H1 (cell line): ENCODE measurements around the gene REC8. TPM values are rescaled to one million over a fixed set of nuclear protein-coding genes. Genes with fewer than 3 reads are reported as not detected.

Source experiments
- CTCF ChIA-PET: fragments of 300-600 bp; sonication (Branson Sonifier 250); formaldehyde crosslinking; loops from one replicate; lab custom pipeline; 2021; ENCODE audit not compliant: partially characterized antibody; lab: Charles Lee
- POLR2A ChIA-PET: fragments of 300-600 bp; sonication (Branson Sonifier 250); formaldehyde crosslinking; loops from one replicate; lab custom pipeline; 2021; ENCODE audit warnings: inconsistent platforms; ENCODE audit not compliant: partially characterized antibody; lab: Charles Lee
- DNase-seq, 2 experiments: peaks; one replicate each; pipeline versions ENCODE4 v3.0.0 to v3.0.0-alpha.2; 2010 to 2022; ENCODE audit warnings: low spot score in 2 of 2, low read depth in 1 of 2, mixed read lengths in 1 of 2
- FAIRE-seq: peaks from 2 replicates; lab custom pipeline; 2011; peaks lifted over from hg19 to GRCh38; lab: Jason Lieb, UNC
- H2AFZ ChIP-seq: 2 replicates; pipeline ENCODE4 v1.8.1; 2012; ENCODE audit warnings: low read length, inconsistent platforms
- H2AK5ac ChIP-seq: 2 replicates; pipeline ENCODE4 v1.6.1; 2013; ENCODE audit warnings: low read depth, low read length
- H2BK120ac ChIP-seq: replicated peaks from 2 replicates; pipeline ENCODE3; 2013; ENCODE audit warnings: low read depth, low read length, inconsistent platforms
- H2BK12ac ChIP-seq: 2 replicates; pipeline ENCODE4 v1.6.1; 2013; ENCODE audit warnings: low read depth, low read length
- H2BK15ac ChIP-seq: 2 replicates; pipeline ENCODE4 v1.6.1; 2013; ENCODE audit warnings: low read length
- H2BK20ac ChIP-seq: 2 replicates; pipeline ENCODE4 v1.6.1; 2013; ENCODE audit warnings: low read length
- H2BK5ac ChIP-seq: 2 replicates; pipeline ENCODE4 v1.6.1; 2013; ENCODE audit warnings: low read depth, low read length
- H3K14ac ChIP-seq: 2 replicates; pipeline ENCODE4 v1.6.1; 2013; ENCODE audit warnings: inconsistent platforms; ENCODE audit not compliant: insufficient read length
- H3K18ac ChIP-seq: 2 replicates; pipeline ENCODE4 v1.6.1; 2013; ENCODE audit warnings: low read length; ENCODE audit errors: extremely low read depth
- H3K23ac ChIP-seq: 2 replicates; pipeline ENCODE4 v1.6.1; 2013; ENCODE audit warnings: inconsistent platforms; ENCODE audit not compliant: insufficient read length
- H3K23me2 ChIP-seq: 2 replicates; pipeline ENCODE4 v1.6.1; 2013; ENCODE audit warnings: low read depth, low read length
- H3K27ac ChIP-seq: 2 replicates; pipeline ENCODE4 v1.6.1; 2011; ENCODE audit warnings: low read depth, low read length, inconsistent platforms
- H3K27me3 ChIP-seq, 4 experiments: replicated peaks in 1 of 4; 1 replicate in 1 of 4; 2 replicates in 3 of 4; pipeline versions ENCODE4 v1.6.1 to v1.8.1; 2011 to 2013; ENCODE audit warnings: low read length in 3 of 4, mild to moderate bottlenecking in 3 of 4, inconsistent platforms in 2 of 4, mixed read lengths in 2 of 4, moderate library complexity in 1 of 4; ENCODE audit not compliant: control insufficient read depth in 3 of 4, insufficient read depth in 3 of 4; ENCODE audit errors: extremely low read depth in 1 of 4
- H3K36me3 ChIP-seq, 4 experiments: 2 replicates each; pipeline versions ENCODE4 v1.6.1 to v1.8.1; 2011 to 2013; ENCODE audit warnings: mild to moderate bottlenecking in 4 of 4, low read length in 3 of 4, moderate library complexity in 2 of 4, control low read depth in 1 of 4, inconsistent platforms in 1 of 4; ENCODE audit not compliant: insufficient read depth in 4 of 4, control insufficient read depth in 2 of 4
- H3K4ac ChIP-seq: replicated peaks from 2 replicates; pipeline ENCODE3; 2013; ENCODE audit warnings: low read length, low read depth, mixed read lengths, inconsistent platforms; ENCODE audit not compliant: insufficient read length
- H3K4me1 ChIP-seq, 4 experiments: replicated peaks in 1 of 4; 1 replicate in 1 of 4; 2 replicates in 3 of 4; pipeline versions ENCODE4 v1.6.1 to v1.8.1; 2011 to 2013; ENCODE audit warnings: low read length in 3 of 4, inconsistent platforms in 2 of 4, mixed read lengths in 1 of 4; ENCODE audit not compliant: insufficient read depth in 4 of 4, control insufficient read depth in 3 of 4
- H3K4me2 ChIP-seq, 2 experiments: 2 replicates each; pipeline versions ENCODE4 v1.6.1 to v1.8.1; 2011 to 2013; ENCODE audit warnings: low read depth in 2 of 2, low read length in 2 of 2, control low read depth in 1 of 2, inconsistent platforms in 1 of 2, mild to moderate bottlenecking in 1 of 2; ENCODE audit not compliant: insufficient read depth in 1 of 2
- H3K4me3 ChIP-seq, 4 experiments: fragments of 200-600, 300-600 bp in 1 of 4; sonication (generic), shearing (Covaris generic), sonication (Bioruptor Twin) in 1 of 4; 2 replicates each; pipeline versions ENCODE4 v1.5.1 to v1.8.1; 2011 to 2016; ENCODE audit warnings: low read length in 4 of 4, low read depth in 3 of 4, control low read depth in 2 of 4, inconsistent platforms in 2 of 4, mild to moderate bottlenecking in 2 of 4, mixed read lengths in 1 of 4, moderate library complexity in 1 of 4; ENCODE audit not compliant: insufficient read depth in 2 of 4; ENCODE audit errors: extremely low read depth in 1 of 4
- H3K56ac ChIP-seq: replicated peaks from 2 replicates; pipeline ENCODE3; 2013; ENCODE audit warnings: low read depth, mild to moderate bottlenecking, mixed read lengths, low read length, inconsistent platforms; ENCODE audit not compliant: insufficient read length
- H3K79me1 ChIP-seq: 2 replicates; pipeline ENCODE4 v1.6.1; 2013; ENCODE audit warnings: low read depth, low read length, control low read depth
- H3K79me2 ChIP-seq, 2 experiments: 2 replicates each; pipeline versions ENCODE4 v1.6.1 to v1.8.1; 2012 to 2013; ENCODE audit warnings: low read length in 2 of 2, mild to moderate bottlenecking in 2 of 2, inconsistent platforms in 1 of 2; ENCODE audit not compliant: insufficient read depth in 2 of 2, control insufficient read depth in 1 of 2
- H3K9ac ChIP-seq, 4 experiments: replicated peaks in 1 of 4; 1 replicate in 1 of 4; 2 replicates in 3 of 4; pipeline versions ENCODE4 v1.6.1 to v1.8.1; 2011 to 2013; ENCODE audit warnings: low read depth in 3 of 4, low read length in 3 of 4, control low read depth in 2 of 4, mild to moderate bottlenecking in 2 of 4, moderate library complexity in 2 of 4, inconsistent platforms in 1 of 4; ENCODE audit errors: extremely low read depth in 1 of 4
- H3K9me3 ChIP-seq, 2 experiments: 2 replicates each; pipeline versions ENCODE4 v1.6.1 to v1.8.1; 2012 to 2013; ENCODE audit warnings: mild to moderate bottlenecking in 2 of 2, moderate library complexity in 2 of 2, control low read depth in 1 of 2, inconsistent platforms in 1 of 2, low read depth in 1 of 2, low read length in 1 of 2, mixed read lengths in 1 of 2; ENCODE audit not compliant: insufficient read depth in 2 of 2
- H4K20me1 ChIP-seq, 2 experiments: replicated peaks in 1 of 2; 2 replicates each; pipeline versions ENCODE3 to v1.8.1; 2011 to 2013; ENCODE audit warnings: inconsistent platforms in 2 of 2, low read length in 2 of 2, mild to moderate bottlenecking in 1 of 2; ENCODE audit not compliant: insufficient read depth in 2 of 2, control insufficient read depth in 1 of 2
- H4K5ac ChIP-seq: 2 replicates; pipeline ENCODE4 v1.6.1; 2013; ENCODE audit warnings: low read length, low read depth, mixed read lengths, inconsistent platforms; ENCODE audit not compliant: insufficient read length
- H4K8ac ChIP-seq: 2 replicates; pipeline ENCODE4 v1.8.0; 2013; ENCODE audit warnings: mild to moderate bottlenecking, moderate library complexity, low read length, inconsistent platforms; ENCODE audit not compliant: insufficient read depth; ENCODE audit errors: extremely low read depth
- H4K91ac ChIP-seq: replicated peaks from 2 replicates; pipeline ENCODE3; 2013; ENCODE audit warnings: low read length, mixed read lengths, inconsistent platforms; ENCODE audit not compliant: insufficient read length
- ATF3 ChIP-seq: IDR thresholded peaks from 2 replicates; pipeline ENCODE4 v1.6.1; 2011; ENCODE audit warnings: low read depth, mild to moderate bottlenecking, low read length; ENCODE audit not compliant: insufficient read depth
- BCL11A ChIP-seq, 2 experiments: IDR thresholded peaks; one replicate each; pipeline ENCODE4 v1.6.1; 2011; ENCODE audit warnings: low read depth in 2 of 2, low read length in 2 of 2, mild to moderate bottlenecking in 2 of 2
- FOSL1 ChIP-seq: IDR thresholded peaks from 2 replicates; pipeline ENCODE4 v1.6.1; 2011; ENCODE audit warnings: mild to moderate bottlenecking, low read depth, low read length, moderate library complexity; ENCODE audit not compliant: insufficient read depth
- GTF2F1 ChIP-seq: IDR thresholded peaks from 2 replicates; pipeline ENCODE4 v1.6.1; 2012; ENCODE audit warnings: low read depth, low read length, improper control_type of control experiment, borderline replicate concordance
- HDAC6 ChIP-seq: IDR thresholded peaks from one replicate; pipeline ENCODE4 v1.7.1; 2012; ENCODE audit warnings: low read depth, mild to moderate bottlenecking, inconsistent platforms, low read length, moderate library complexity
- JUN ChIP-seq: IDR thresholded peaks from 2 replicates; pipeline ENCODE4 v1.6.1; 2011; ENCODE audit warnings: low read depth, mild to moderate bottlenecking, improper control_type of control experiment, low read length
- KDM4A ChIP-seq: IDR thresholded peaks from one replicate; pipeline ENCODE4 v1.7.1; 2012; ENCODE audit warnings: low read depth, mild to moderate bottlenecking, moderate library complexity, low read length, inconsistent platforms; ENCODE audit not compliant: severe bottlenecking
- NANOG ChIP-seq: IDR thresholded peaks from 2 replicates; pipeline ENCODE4 v1.6.1; 2011; ENCODE audit warnings: low read length, low read depth, mild to moderate bottlenecking, inconsistent platforms; ENCODE audit not compliant: insufficient read depth, poor library complexity, severe bottlenecking
- POU5F1 ChIP-seq: IDR thresholded peaks from 2 replicates; pipeline ENCODE4 v1.6.1; 2011; ENCODE audit warnings: low read depth, mild to moderate bottlenecking, low read length, moderate library complexity
- TBP ChIP-seq: IDR thresholded peaks from 2 replicates; pipeline ENCODE4 v1.6.1; 2011; ENCODE audit warnings: low read depth, low read length, improper control_type of control experiment
- TCF12 ChIP-seq: IDR thresholded peaks from 2 replicates; pipeline ENCODE4 v1.6.1; 2011; ENCODE audit warnings: low read depth, mild to moderate bottlenecking, low read length
- USF2 ChIP-seq: IDR thresholded peaks from 2 replicates; pipeline ENCODE4 v1.6.1; 2011; ENCODE audit warnings: low read length, improper control_type of control experiment
- ZNF274 ChIP-seq: IDR thresholded peaks from 2 replicates; pipeline ENCODE4 v1.7.0; 2012; ENCODE audit warnings: low read length, borderline replicate concordance; ENCODE audit errors: extremely low read depth
- WGBS, 2 experiments: shearing (Covaris generic) in 1 of 2; methylation state at CpG; one replicate each; pipeline versions ENCODE4 v1.1.6 to v1.1.7; 2013 to 2015; ENCODE audit warnings: low lambda C conversion rate in 2 of 2, mixed read lengths in 2 of 2, inconsistent platforms in 1 of 2, low coverage in 1 of 2, missing lambda C conversion rate in 1 of 2; ENCODE audit not compliant: insufficient replicate concordance in 2 of 2, insufficient coverage in 1 of 2, insufficient read length in 1 of 2; ENCODE audit errors: extremely low coverage in 1 of 2, missing lambda C conversion rate in 1 of 2; 5-methylcytosine and 5-hydroxymethylcytosine counted together
- polyA plus RNA-seq, 7 experiments: library from polyadenylated mRNA; depleted of rRNA in 3 of 7; stranded (reverse) in 5 of 7; unstranded in 2 of 7; fragments of >200 nt in 5 of 7; fragments of 200-250 nt in 2 of 7; gene quantifications; 1 replicate in 5 of 7; 2 replicates in 1 of 7; 4 replicates in 1 of 7; pipeline versions ENCODE4 v1.2.1 to v1.2.3, GENCODE V29; 2011 to 2013; ENCODE audit warnings: missing spikeins in 2 of 7, mixed read lengths in 2 of 7
- total RNA-seq: library from RNA; stranded (reverse); fragmentation: NEBNext Ultra II Directional; extraction: Animal tissue kit (Norgen Biotek cat#: 25700); gene quantifications from 2 replicates; pipeline ENCODE4 v1.2.1, GENCODE V29; 2021

The REC8 gene
- total and polyA plus RNA-seq, 2 of the 8 experiments (the other 6 are each of a cell fraction or from before 2014, with no cell fraction given), result 9.8 to 28.5 TPM

DNA sequence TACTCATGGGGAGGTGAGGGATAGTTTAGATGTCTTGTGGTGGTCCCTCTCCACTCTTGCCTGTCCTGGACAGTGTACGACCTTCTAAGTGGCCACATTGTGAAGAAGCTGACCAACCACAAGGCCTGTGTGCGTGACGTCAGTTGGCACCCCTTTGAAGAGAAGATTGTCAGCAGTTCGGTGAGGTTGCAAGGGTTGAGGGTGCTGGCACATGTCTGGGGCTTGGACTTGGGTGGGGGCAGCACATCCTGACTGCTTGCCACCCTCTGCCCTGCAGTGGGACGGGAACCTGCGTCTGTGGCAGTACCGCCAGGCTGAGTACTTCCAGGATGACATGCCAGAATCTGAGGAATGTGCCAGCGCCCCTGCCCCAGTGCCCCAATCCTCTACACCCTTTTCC, 49.0 kb upstream of the REC8 start:
- H3K79me2 ChIP-seq, result no peaks in the 10 kb centered on the region
- no peak overlapping the region for H2BK120ac ChIP-seq
- no peak overlapping the region for H3K18ac ChIP-seq
- H2AFZ ChIP-seq, result no peak overlapping the region
- no peak overlapping the region for H2BK15ac ChIP-seq
- H3K23ac ChIP-seq, result no peak overlapping the region
- POLR2A ChIA-PET, result interaction anchor here (1.0 to 11.1 kb wide), 8 partner anchors 7 to 84 kb away, joined by 3 to 96 read pairs (median 4); partner anchors contain the start of genes DCAF11, FITM1, IRF9 and NRL
- no peak overlapping the region for H3K4ac ChIP-seq
- CTCF ChIA-PET, result interaction anchor here (1.6 kb wide), 1 partner anchor 15 kb away, joined by 4 read pairs; no protein-coding TSS in a partner anchor
- H2AK5ac ChIP-seq, result no peak overlapping the region
- no peak overlapping the region for H4K5ac ChIP-seq
- no peak overlapping the region for H3K4me3 ChIP-seq
- H3K14ac ChIP-seq, result no peak overlapping the region
- H3K56ac ChIP-seq, result no peak overlapping the region
- no peak overlapping the region for H3K9ac ChIP-seq
- H3K27ac ChIP-seq, result no peak overlapping the region
- no peak overlapping the region for H2BK5ac ChIP-seq
- no peaks in the 10 kb centered on the region for H3K23me2 ChIP-seq
- H3K79me1 ChIP-seq, result no peaks in the 10 kb centered on the region
- no peak overlapping the region for H4K8ac ChIP-seq
- no peaks in the 10 kb centered on the region for H3K27me3 ChIP-seq
- DNase-seq, result no peak
- H3K9me3 ChIP-seq, result no peaks in the 10 kb centered on the region
- H2BK20ac ChIP-seq, result no peak overlapping the region
- peaks cover 13 to 36% (median 30%) of the 10 kb centered on the region in 4 experiments for H3K36me3 ChIP-seq
- H2BK12ac ChIP-seq, result no peak overlapping the region
- H4K91ac ChIP-seq, result no peak overlapping the region
- no peak overlapping the region for H3K4me2 ChIP-seq
- no peaks in the 10 kb centered on the region for H3K4me1 ChIP-seq
- no peak for FAIRE-seq
- WGBS, 2 experiments, result 91% methylated on average over 8 of the region's 8 CpGs; no CpG with 5 or more reads in 1 of the 2 experiments
- H4K20me1 ChIP-seq, result peaks cover 0 to 3% of the 10 kb centered on the region in 2 experiments
- TF ChIP-seq POU5F1, result no peak
- no peak for TF ChIP-seq HDAC6
- no peak for TF ChIP-seq BCL11A (IDR thresholded peaks at IDR 0.05; ENCODE audit: low read depth in 2 of 2, low read length in 2 of 2)
- no peak for TF ChIP-seq TBP
- no peak for TF ChIP-seq TCF12
- no peak for TF ChIP-seq JUN
- TF ChIP-seq KDM4A, result no peak
- TF ChIP-seq ATF3, result no peak
- TF ChIP-seq NANOG, result no peak
- TF ChIP-seq USF2, result no peak
- no peak for TF ChIP-seq GTF2F1
- no peak for TF ChIP-seq ZNF274
- no peak for TF ChIP-seq FOSL1
